GM12872 (cell line): Measurements from ENCODE around the gene INPP5D.

ENCODE experiments used
- CTCF ChIP-seq: IDR thresholded peaks from 3 replicates; pipeline ENCODE4 v1.5.1; 2011; ENCODE audit warnings: low read depth, mild to moderate bottlenecking, low read length, moderate library complexity; ENCODE audit not compliant: insufficient read depth

Gene INPP5D

GRCh38 chr2:233096006-233096405 is 35.9 kb downstream of the INPP5D start:
- no peak for TF ChIP-seq CTCF

GRCh38 chr2:233098618-233099017 is 38.5 kb downstream of the INPP5D start:
- no peak for TF ChIP-seq CTCF

- no peak for TF ChIP-seq CTCF
Measured at GRCh38 chr2:233100192-233100998, 40.3 kb downstream of the INPP5D start.

GRCh38 chr2:233101141-233101540 is 41.0 kb downstream of the INPP5D start:
- no peak for TF ChIP-seq CTCF

GRCh38 chr2:233101816-233102215 is 41.7 kb downstream of the INPP5D start:
- no peak for TF ChIP-seq CTCF

GRCh38 chr2:233105156-233105895 is 45.2 kb downstream of the INPP5D start:
- no peak for TF ChIP-seq CTCF

GRCh38 chr2:233105930-233106329 is 45.8 kb downstream of the INPP5D start:
- TF ChIP-seq CTCF: no peak
